Measurements from ENCODE around the gene FN3KRP. TPM values are rescaled to one million over a fixed set of nuclear protein-coding genes. Genes with fewer than 3 reads are reported as not detected.

Gene FN3KRP
- total and polyA plus RNA-seq, 2 donors (not counting 1 experiment from before 2014, with no cell fraction given): 16.8 to 44.2 TPM

DNA sequence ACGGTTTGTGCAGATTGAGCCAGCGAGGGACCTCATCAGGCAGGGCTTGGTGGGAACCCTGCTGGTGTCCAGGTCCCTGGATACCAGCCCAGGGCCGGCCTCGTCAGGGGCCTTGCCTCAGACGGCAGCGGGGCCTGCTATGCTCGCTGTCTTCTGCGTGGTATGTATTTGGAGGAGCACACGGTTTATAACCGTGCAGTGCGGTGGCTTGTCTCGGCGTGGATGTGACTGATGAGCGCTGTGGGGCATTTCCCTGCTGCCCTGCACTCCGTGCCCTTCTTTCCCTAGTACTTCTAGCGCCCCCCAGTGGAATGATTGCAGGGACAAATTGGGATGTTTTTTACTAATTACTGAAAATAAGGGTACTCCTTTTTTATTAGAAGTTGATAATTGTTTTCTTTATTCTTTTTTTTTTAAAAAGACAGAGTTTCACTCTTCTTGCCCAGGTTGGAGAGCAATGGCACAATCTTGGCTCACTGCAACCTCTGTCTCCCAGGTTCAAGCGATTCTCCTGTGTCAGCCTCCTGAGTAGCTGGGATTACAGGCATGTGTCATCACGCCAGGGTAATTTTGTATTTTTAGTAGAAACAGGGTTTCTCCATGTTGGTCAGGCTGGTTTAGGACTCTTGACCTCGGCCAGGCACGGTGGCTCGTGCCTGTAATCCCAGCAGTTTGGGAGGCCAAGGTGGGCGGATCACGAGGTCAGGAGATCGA, 50.7 kb downstream of the FN3KRP start:
- ChIA-PET CTCF (interaction anchor here (1.0 to 1.4 kb wide), 3 partner anchors 14 to 99 kb away, joined by 3 to 11 read pairs (median 3); no protein-coding TSS in a partner anchor), POLR2A (no interaction called here)
- no peaks in the 10 kb centered on the region for H4K20me1 ChIP-seq (ENCODE audit: control insufficient read depth, insufficient read depth, low read length, poor library complexity, severe bottlenecking)
- Mint-ChIP-seq H3K4me3 (no peak overlapping the region), H3K27me3 (no peaks in the 10 kb centered on the region), H3K4me1 (peaks cover 15% of the 10 kb centered on the region), H3K9me3 (ENCODE audit: insufficient read depth) (no peaks in the 10 kb centered on the region), H3K27ac (no peak overlapping the region)
- 94% methylated on average over 20 of the region's 24 CpGs for WGBS (ENCODE audit: insufficient coverage)
- no peak overlapping the region for H3K4me2 ChIP-seq (replicated peaks; ENCODE audit: low read depth, low read length, poor library complexity, severe bottlenecking)
- no peak overlapping the region for H3K4me3 ChIP-seq (ENCODE audit: control extremely low read depth in 1 of 5, extremely low read depth in 1 of 5, insufficient read depth in 1 of 5, low read depth in 2 of 5, low read length in 4 of 5)
- intact Hi-C loops (cut with micrococcal nuclease): no loop called here
- TF ChIP-seq, protein P1, sequence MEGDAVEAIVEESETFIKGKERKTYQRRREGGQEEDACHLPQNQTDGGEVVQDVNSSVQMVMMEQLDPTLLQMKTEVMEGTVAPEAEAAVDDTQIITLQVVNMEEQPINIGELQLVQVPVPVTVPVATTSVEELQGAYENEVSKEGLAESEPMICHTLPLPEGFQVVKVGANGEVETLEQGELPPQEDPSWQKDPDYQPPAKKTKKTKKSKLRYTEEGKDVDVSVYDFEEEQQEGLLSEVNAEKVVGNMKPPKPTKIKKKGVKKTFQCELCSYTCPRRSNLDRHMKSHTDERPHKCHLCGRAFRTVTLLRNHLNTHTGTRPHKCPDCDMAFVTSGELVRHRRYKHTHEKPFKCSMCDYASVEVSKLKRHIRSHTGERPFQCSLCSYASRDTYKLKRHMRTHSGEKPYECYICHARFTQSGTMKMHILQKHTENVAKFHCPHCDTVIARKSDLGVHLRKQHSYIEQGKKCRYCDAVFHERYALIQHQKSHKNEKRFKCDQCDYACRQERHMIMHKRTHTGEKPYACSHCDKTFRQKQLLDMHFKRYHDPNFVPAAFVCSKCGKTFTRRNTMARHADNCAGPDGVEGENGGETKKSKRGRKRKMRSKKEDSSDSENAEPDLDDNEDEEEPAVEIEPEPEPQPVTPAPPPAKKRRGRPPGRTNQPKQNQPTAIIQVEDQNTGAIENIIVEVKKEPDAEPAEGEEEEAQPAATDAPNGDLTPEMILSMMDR (IDR thresholded peaks at IDR 0.05): peak; percentile 48
- no peak for TF ChIP-seq EZH2 (IDR thresholded peaks at IDR 0.05; ENCODE audit: borderline replicate concordance, insufficient read depth, low read depth, low read length, poor library complexity, severe bottlenecking)
- DNase-seq (peak; percentile 50), ATAC-seq (ENCODE audit: low read depth) (no peak)
- peaks cover 8 to 9% of the 10 kb centered on the region in 2 donors for H3K4me1 ChIP-seq (ENCODE audit: control insufficient read depth in 2 of 2, insufficient read depth in 2 of 2, low read length in 2 of 2)
- no peaks in the 10 kb centered on the region for H3K79me2 ChIP-seq (ENCODE audit: control insufficient read depth, insufficient read depth, low read length)
- no peak overlapping the region for H3K27ac ChIP-seq (ENCODE audit: low read length in 2 of 2)
- peaks cover 0 to 3% (median 0%) of the 10 kb centered on the region in 3 donors for H3K9me3 ChIP-seq (ENCODE audit: control extremely low read depth in 1 of 3, control insufficient read depth in 2 of 3, insufficient read depth in 1 of 3, low read length in 2 of 3)
- no peak overlapping the region for H2AFZ ChIP-seq (ENCODE audit: insufficient read depth, low read depth, low read length, poor library complexity, severe bottlenecking)
- H3K9ac ChIP-seq (ENCODE audit: low read length): no peak overlapping the region
- peaks cover 0 to 28% of the 10 kb centered on the region in 2 experiments for H3K36me3 ChIP-seq (replicated peaks in 1 of 2; ENCODE audit: control extremely low read depth in 1 of 2, control insufficient read depth in 1 of 2, extremely low read depth in 1 of 2, insufficient read depth in 2 of 2, low read length in 1 of 2)
- H3K27me3 ChIP-seq (replicated peaks in 1 of 4; ENCODE audit: control extremely low read depth in 1 of 4, control insufficient read depth in 3 of 4, insufficient read depth in 4 of 4, low read length in 3 of 4): no peaks in the 10 kb centered on the region

DNA sequence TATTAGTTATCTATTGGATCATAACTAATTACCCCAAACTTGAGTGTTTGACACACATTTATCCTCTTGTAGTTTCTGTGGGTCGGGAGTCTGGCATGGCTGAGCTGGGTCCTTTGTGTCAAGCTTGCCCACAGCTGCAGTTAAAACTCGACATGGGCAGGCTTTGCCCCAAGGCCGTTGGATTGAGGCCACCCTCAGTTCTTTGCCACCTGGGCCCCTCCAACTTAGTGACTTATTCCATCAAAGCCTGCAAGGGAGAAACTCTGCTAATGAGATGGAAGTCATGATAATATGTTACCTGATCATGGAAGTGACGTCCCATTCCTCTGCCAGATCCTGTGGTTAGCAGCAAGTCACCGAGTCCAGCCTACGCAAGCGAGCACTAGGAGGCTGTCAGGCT, 52.5 kb downstream of the FN3KRP start:
- H3K9me3 Mint-ChIP-seq (ENCODE audit: insufficient read depth): no peaks in the 10 kb centered on the region
- Histone ChIP-seq H3K27me3 (replicated peaks in 1 of 4; ENCODE audit: control extremely low read depth in 1 of 4, control insufficient read depth in 3 of 4, insufficient read depth in 4 of 4, low read length in 3 of 4) (no peaks in the 10 kb centered on the region), H3K4me1 (ENCODE audit: control insufficient read depth in 2 of 2, insufficient read depth in 2 of 2, low read length in 2 of 2) (no peaks in the 10 kb centered on the region), H3K9ac (ENCODE audit: low read length) (no peak overlapping the region), H4K20me1 (ENCODE audit: control insufficient read depth, insufficient read depth, low read length, poor library complexity, severe bottlenecking) (no peaks in the 10 kb centered on the region), H3K79me2 (ENCODE audit: control insufficient read depth, insufficient read depth, low read length) (no peaks in the 10 kb centered on the region), H2AFZ (ENCODE audit: insufficient read depth, low read depth, low read length, poor library complexity, severe bottlenecking) (no peak overlapping the region), H3K9me3 (ENCODE audit: control extremely low read depth in 1 of 3, control insufficient read depth in 2 of 3, insufficient read depth in 1 of 3, low read length in 2 of 3) (peaks cover 0 to 3% (median 0%) of the 10 kb centered on the region in 3 donors), H3K27ac (ENCODE audit: low read length in 2 of 2) (no peak overlapping the region), H3K4me2 (replicated peaks; ENCODE audit: low read depth, low read length, poor library complexity, severe bottlenecking) (no peak overlapping the region), H3K36me3 (replicated peaks in 1 of 2; ENCODE audit: control extremely low read depth in 1 of 2, control insufficient read depth in 1 of 2, extremely low read depth in 1 of 2, insufficient read depth in 2 of 2, low read length in 1 of 2) (peaks cover 0 to 28% of the 10 kb centered on the region in 2 experiments), H3K4me3 (ENCODE audit: control extremely low read depth in 1 of 5, extremely low read depth in 1 of 5, insufficient read depth in 1 of 5, low read depth in 2 of 5, low read length in 4 of 5) (no peak overlapping the region)
- TF ChIP-seq, protein P1 (IDR thresholded peaks at IDR 0.05): no peak
- TF ChIP-seq EZH2 (IDR thresholded peaks at IDR 0.05; ENCODE audit: borderline replicate concordance, insufficient read depth, low read depth, low read length, poor library complexity, severe bottlenecking): no peak
- no peak overlapping the region for H3K4me3 Mint-ChIP-seq
- 95% methylated on average over 7 of the region's 7 CpGs for WGBS (ENCODE audit: insufficient coverage)
- ATAC-seq (ENCODE audit: low read depth) (no peak), DNase-seq (no peak)
- no peak overlapping the region for H3K27ac Mint-ChIP-seq
- intact Hi-C loops (cut with micrococcal nuclease): no loop called here
- ChIA-PET POLR2A (no interaction called here), CTCF (interaction anchor here (0.9 to 1.4 kb wide), 2 partner anchors 12 to 16 kb away, joined by 3 read pairs; no protein-coding TSS in a partner anchor)
- H3K27me3 Mint-ChIP-seq: no peaks in the 10 kb centered on the region
- H3K4me1 Mint-ChIP-seq: peaks cover 7% of the 10 kb centered on the region
